A673 (cell line): ENCODE measurements around the gene GAB2.

Experiments
- EZH2 ChIP-seq: fragments of 200-600 bp; sonication (generic); IDR thresholded peaks from 2 replicates; pipeline ENCODE4 v1.6.1; 2017; ENCODE audit warnings: borderline replicate concordance, low read depth, mild to moderate bottlenecking, mixed read lengths, antibody characterized with exemption, low read length; ENCODE audit not compliant: poor library complexity, severe bottlenecking
- TF ChIP-seq, protein P1 (sequence below): fragments of 300-800, 200-600 bp; sonication (generic); conservative IDR thresholded peaks from 2 replicates; pipeline ENCODE4 v1.5.1; 2017; ENCODE audit warnings: low read depth, mild to moderate bottlenecking, antibody characterized with exemption, low read length, moderate library complexity, mixed read lengths

DNA sequence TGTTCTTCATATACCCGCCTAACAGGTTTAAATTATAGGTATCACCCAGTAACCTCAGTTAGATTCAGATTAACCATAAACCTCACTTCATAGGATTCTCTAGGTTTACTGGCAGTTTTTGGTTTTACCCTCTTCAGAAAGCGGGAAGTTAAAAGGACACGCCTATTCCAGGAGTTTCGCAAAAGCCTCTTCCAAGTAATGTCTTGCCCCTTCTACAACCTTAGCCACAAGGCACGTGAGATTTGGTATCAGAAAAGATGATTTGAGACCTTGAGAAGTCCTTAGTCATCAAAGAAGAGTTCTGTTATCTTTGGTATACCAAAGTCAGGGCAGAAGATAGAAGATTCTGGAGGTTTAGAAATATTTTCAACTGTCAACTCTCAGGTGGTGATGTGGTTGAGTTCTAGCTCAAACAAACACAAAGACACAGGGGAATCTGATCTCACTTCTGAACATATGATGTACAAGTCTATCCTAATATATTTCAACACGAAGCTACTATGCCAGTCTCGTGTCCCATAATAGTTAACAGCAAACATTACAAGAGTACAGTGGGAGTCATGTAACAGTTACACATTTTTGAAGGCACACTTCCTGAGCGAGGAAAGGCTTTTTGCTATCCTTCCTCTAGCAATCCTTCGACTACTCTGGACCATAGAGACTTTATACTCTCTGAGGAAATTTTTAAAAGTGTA is 125.4 kb downstream of the GAB2 start:
- TF ChIP-seq, protein P1, sequence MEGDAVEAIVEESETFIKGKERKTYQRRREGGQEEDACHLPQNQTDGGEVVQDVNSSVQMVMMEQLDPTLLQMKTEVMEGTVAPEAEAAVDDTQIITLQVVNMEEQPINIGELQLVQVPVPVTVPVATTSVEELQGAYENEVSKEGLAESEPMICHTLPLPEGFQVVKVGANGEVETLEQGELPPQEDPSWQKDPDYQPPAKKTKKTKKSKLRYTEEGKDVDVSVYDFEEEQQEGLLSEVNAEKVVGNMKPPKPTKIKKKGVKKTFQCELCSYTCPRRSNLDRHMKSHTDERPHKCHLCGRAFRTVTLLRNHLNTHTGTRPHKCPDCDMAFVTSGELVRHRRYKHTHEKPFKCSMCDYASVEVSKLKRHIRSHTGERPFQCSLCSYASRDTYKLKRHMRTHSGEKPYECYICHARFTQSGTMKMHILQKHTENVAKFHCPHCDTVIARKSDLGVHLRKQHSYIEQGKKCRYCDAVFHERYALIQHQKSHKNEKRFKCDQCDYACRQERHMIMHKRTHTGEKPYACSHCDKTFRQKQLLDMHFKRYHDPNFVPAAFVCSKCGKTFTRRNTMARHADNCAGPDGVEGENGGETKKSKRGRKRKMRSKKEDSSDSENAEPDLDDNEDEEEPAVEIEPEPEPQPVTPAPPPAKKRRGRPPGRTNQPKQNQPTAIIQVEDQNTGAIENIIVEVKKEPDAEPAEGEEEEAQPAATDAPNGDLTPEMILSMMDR = no peak
- TF ChIP-seq EZH2 = no peak
